ENCODE data around the gene CAPS2.
A peak's percentile ranks its signal among the peaks of the same experiment; 100 is the strongest.
"Not testable (repeated sequence)": the region's sequence is repeated elsewhere in the genome, so short reads cannot be mapped to it uniquely, and the experiment has no call there.

Gene CAPS2

GRCh38 chr12:75329918-75330826 lies at the start of gene CAPS2:
Gene CAPS2 (minus strand): TSS chr12:75330324. CDS start chr12:75326498, 3,826 bp downstream.
- Mint-ChIP-seq H3K36me3 (ENCODE audit: low read depth) (no peaks in the 10 kb centered on the region), H3K4me3 (peak within 1 kb of the TSS; percentile 84), H3K9me3 (no peaks in the 10 kb centered on the region), H3K27ac (no peak within 1 kb of the TSS), H3K27me3 (ENCODE audit: low read depth) (peaks cover 65% of the 10 kb centered on the region), H3K4me1 (ENCODE audit: low read depth) (peaks cover 18% of the 10 kb centered on the region)
- peak; percentile 60 for DNase-seq (ENCODE audit: low spot score)

- H3K9me3 Mint-ChIP-seq: no peaks in the 10 kb centered on the region
- H3K27me3 Mint-ChIP-seq (ENCODE audit: low read depth): no peaks in the 10 kb centered on the region
- no peaks in the 10 kb centered on the region for H3K4me1 Mint-ChIP-seq (ENCODE audit: low read depth)
- DNase-seq (ENCODE audit: low spot score): no peak
- H3K4me3 Mint-ChIP-seq: no peak overlapping the region
- no peak overlapping the region for H3K27ac Mint-ChIP-seq
- H3K36me3 Mint-ChIP-seq (ENCODE audit: low read depth): no peaks in the 10 kb centered on the region
These were observed 48.2 kb upstream of the CAPS2 start for GRCh38 chr12:75378354-75378753.

DNA sequence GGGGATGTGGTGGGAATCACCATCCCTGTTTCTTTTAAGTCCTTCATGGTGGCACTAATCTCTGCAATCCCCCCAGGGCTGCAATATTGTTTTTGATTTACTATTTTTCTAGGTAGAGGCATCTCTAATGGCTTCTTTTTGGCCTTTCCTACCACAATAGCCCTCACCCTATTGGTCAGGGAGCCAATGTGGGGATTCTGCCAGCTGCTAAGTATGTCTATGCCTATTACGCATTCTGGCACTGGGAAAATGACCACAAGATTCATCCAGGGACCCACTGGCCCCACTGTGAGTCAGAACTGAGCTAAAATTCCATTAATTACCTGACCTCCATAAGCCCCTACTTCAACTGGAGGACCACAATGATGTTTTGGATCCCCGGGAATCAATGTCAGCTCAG lies 44.8 kb upstream of the CAPS2 start:
- Mint-ChIP-seq H3K36me3 (ENCODE audit: low read depth) (no peaks in the 10 kb centered on the region), H3K4me1 (ENCODE audit: low read depth) (no peaks in the 10 kb centered on the region), H3K27me3 (ENCODE audit: low read depth) (no peaks in the 10 kb centered on the region), H3K9me3 (no peaks in the 10 kb centered on the region), H3K4me3 (no peak overlapping the region), H3K27ac (no peak overlapping the region)
- DNase-seq (ENCODE audit: low spot score): no peak

DNA sequence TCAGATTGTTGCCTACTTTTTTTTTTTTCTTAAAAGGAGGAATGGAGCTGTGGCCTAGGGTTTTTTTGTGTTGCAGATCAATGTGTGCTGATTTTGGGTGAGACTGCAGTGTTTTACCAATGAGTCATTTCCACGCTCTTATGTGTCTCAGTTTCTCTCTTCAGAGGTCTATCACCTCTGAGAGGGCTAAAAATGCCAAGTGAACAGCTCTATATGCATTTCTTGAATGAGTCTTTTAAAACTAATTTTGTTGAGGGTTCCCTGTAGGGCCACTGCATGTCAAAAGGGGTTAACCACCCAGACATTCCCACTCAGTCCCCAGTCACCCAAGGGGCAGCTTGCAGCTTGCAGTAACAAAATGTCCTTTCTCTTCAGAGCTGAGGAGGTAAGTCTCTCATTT lies 36.5 kb upstream of the CAPS2 start:
- Mint-ChIP-seq H3K9me3 (no peaks in the 10 kb centered on the region), H3K4me3 (no peak overlapping the region), H3K27ac (no peak overlapping the region), H3K36me3 (ENCODE audit: low read depth) (no peaks in the 10 kb centered on the region), H3K4me1 (ENCODE audit: low read depth) (peaks cover 7% of the 10 kb centered on the region), H3K27me3 (ENCODE audit: low read depth) (peaks cover 5% of the 10 kb centered on the region)
- DNase-seq (ENCODE audit: low spot score): no peak

GRCh38 chr12:75364919-75365318 lies 34.8 kb upstream of the CAPS2 start:
- Mint-ChIP-seq H3K4me1 (ENCODE audit: low read depth) (peaks cover 15% of the 10 kb centered on the region), H3K9me3 (peaks cover 4% of the 10 kb centered on the region)
- DNase-seq (ENCODE audit: low spot score): no peak

DNA sequence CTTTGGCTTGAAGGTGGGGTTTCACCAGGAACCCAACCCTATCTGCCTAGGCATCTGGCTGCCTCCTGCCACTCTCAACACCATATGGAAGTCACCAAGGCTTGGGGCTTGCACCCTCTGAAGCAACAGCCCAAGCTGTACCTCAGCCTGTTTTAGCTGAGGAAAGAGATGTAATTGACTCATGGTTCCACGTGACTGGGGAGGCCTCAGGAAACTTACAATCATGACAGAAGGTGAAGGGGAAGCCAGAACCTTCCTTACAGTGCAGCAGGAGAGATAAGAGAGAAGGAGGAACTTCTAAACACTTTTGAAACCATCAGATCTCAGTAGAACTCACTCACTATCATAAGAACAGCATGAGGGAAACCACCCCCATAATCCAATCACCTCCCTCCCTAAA lies 31.3 kb upstream of the CAPS2 start:
- Mint-ChIP-seq H3K4me3 (no peak overlapping the region), H3K27ac (no peak overlapping the region), H3K36me3 (ENCODE audit: low read depth) (no peaks in the 10 kb centered on the region), H3K4me1 (ENCODE audit: low read depth) (peaks cover 10% of the 10 kb centered on the region), H3K27me3 (ENCODE audit: low read depth) (no peaks in the 10 kb centered on the region), H3K9me3 (peaks cover 4% of the 10 kb centered on the region)
- no peak for DNase-seq (ENCODE audit: low spot score)

More at GRCh38 chr12:75364919-75365318, 34.8 kb upstream of the CAPS2 start:
- Mint-ChIP-seq H3K27me3 (ENCODE audit: low read depth) (peaks cover 5% of the 10 kb centered on the region), H3K4me3 (no peak overlapping the region), H3K27ac (no peak overlapping the region), H3K36me3 (ENCODE audit: low read depth) (no peaks in the 10 kb centered on the region)

GRCh38 chr12:75360920-75361319 lies 30.8 kb upstream of the CAPS2 start:
- H3K36me3 Mint-ChIP-seq (ENCODE audit: low read depth): no peaks in the 10 kb centered on the region
- peaks cover 4% of the 10 kb centered on the region for H3K9me3 Mint-ChIP-seq
- no peak overlapping the region for H3K4me3 Mint-ChIP-seq
- no peak for DNase-seq (ENCODE audit: low spot score)
- H3K4me1 Mint-ChIP-seq (ENCODE audit: low read depth): peaks cover 8% of the 10 kb centered on the region
- H3K27ac Mint-ChIP-seq: no peak overlapping the region
- H3K27me3 Mint-ChIP-seq (ENCODE audit: low read depth): no peaks in the 10 kb centered on the region

- peaks cover 28% of the 10 kb centered on the region for H3K9me3 Mint-ChIP-seq
- H3K4me3 Mint-ChIP-seq: no peak overlapping the region
- H3K36me3 Mint-ChIP-seq (ENCODE audit: low read depth): peaks cover 4% of the 10 kb centered on the region
- peaks cover 24% of the 10 kb centered on the region for H3K27me3 Mint-ChIP-seq (ENCODE audit: low read depth)
- no peak for DNase-seq (ENCODE audit: low spot score)
- peaks cover 8% of the 10 kb centered on the region for H3K4me1 Mint-ChIP-seq (ENCODE audit: low read depth)
- H3K27ac Mint-ChIP-seq: no peak overlapping the region
These were observed 23.9 kb upstream of the CAPS2 start for GRCh38 chr12:75354011-75354410.

DNA sequence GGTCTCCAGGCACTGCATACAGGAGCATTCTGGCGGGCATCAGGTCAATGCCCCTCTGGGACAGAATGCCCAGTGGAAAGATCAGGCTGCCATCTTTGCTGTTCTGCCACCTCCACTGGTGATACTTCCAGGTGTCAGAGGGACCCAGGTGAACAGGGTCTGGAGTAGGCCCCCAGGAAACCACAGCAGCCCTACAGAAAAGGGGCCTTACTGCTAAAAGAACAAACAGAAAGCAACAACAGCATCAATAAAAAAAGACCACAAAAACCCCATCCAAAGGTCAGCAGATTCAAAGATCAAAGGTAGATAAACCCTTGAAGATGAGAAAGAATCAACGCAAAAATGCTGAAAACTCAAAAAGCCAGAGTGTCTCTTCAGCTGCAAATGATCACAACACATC lies 20.3 kb upstream of the CAPS2 start:
- no peak for DNase-seq (ENCODE audit: low spot score)
- no peak overlapping the region for H3K27ac Mint-ChIP-seq
- no peak overlapping the region for H3K4me3 Mint-ChIP-seq
- H3K36me3 Mint-ChIP-seq (ENCODE audit: low read depth): peaks cover 4% of the 10 kb centered on the region
- peaks cover 11% of the 10 kb centered on the region for H3K4me1 Mint-ChIP-seq (ENCODE audit: low read depth)
- peaks cover 28% of the 10 kb centered on the region for H3K9me3 Mint-ChIP-seq
- H3K27me3 Mint-ChIP-seq (ENCODE audit: low read depth): peaks cover 39% of the 10 kb centered on the region

DNA sequence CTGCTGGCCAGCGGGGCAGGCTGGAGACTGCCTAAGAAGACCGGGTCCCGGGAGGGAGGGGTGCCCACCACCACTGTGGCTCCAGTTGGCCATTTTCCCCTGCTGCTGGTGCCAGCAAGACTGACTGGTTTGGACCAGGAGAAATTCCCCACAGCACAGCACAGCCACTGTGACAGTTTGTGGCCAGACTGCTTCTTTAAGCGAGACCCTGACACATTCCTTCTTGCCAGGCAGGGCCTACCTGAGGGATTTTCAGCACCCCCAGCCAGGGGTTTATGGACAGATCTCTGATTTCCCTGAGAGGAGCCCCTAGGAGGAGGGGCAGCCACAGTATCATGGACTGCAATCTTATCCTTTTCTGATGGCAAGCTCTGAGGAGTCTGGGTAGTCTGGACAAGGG lies 19.8 kb upstream of the CAPS2 start:
- DNase-seq (ENCODE audit: low spot score): no peak
- peaks cover 4% of the 10 kb centered on the region for H3K36me3 Mint-ChIP-seq (ENCODE audit: low read depth)
- H3K27me3 Mint-ChIP-seq (ENCODE audit: low read depth): peaks cover 39% of the 10 kb centered on the region
- no peak overlapping the region for H3K27ac Mint-ChIP-seq
- H3K4me1 Mint-ChIP-seq (ENCODE audit: low read depth): peaks cover 11% of the 10 kb centered on the region
- no peak overlapping the region for H3K4me3 Mint-ChIP-seq
- peaks cover 24% of the 10 kb centered on the region for H3K9me3 Mint-ChIP-seq

DNA sequence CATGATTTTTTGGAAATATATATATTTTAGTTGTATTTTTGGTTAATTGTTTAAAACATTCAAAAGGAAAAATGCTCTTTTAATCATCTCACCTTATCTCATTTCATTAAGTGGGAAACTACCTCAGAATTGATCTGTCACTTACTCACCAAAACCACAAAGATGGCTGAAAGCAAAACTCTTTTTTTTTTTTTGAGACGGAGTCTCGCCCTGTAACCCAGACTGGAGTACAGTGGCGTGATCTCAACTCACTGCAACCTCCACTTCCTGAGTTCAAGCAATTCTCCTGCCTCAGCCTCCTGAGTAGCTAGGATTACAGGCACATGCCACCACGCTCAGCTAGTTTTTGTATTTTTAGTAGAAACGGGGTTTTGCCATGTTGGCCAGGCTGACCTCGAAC lies 16.1 kb upstream of the CAPS2 start:
- H3K4me3 Mint-ChIP-seq; H3K9me3 Mint-ChIP-seq; H3K36me3 Mint-ChIP-seq (ENCODE audit: low read depth); H3K27ac Mint-ChIP-seq: not testable (repeated sequence)
- H3K27me3 Mint-ChIP-seq (ENCODE audit: low read depth): peaks cover 36% of the 10 kb centered on the region
- peaks cover 11% of the 10 kb centered on the region for H3K4me1 Mint-ChIP-seq (ENCODE audit: low read depth)
- peak; percentile 52 for DNase-seq (ENCODE audit: low spot score)

GRCh38 chr12:75345531-75345930 lies 15.4 kb upstream of the CAPS2 start:
- no peak for DNase-seq (ENCODE audit: low spot score)
- H3K4me1 Mint-ChIP-seq (ENCODE audit: low read depth): peaks cover 7% of the 10 kb centered on the region
- H3K27me3 Mint-ChIP-seq (ENCODE audit: low read depth): peaks cover 40% of the 10 kb centered on the region
- H3K9me3 Mint-ChIP-seq: no peaks in the 10 kb centered on the region
- no peak overlapping the region for H3K27ac Mint-ChIP-seq
- H3K4me3 Mint-ChIP-seq: no peak overlapping the region
- H3K36me3 Mint-ChIP-seq (ENCODE audit: low read depth): no peaks in the 10 kb centered on the region

GRCh38 chr12:75341873-75342272 lies 11.7 kb upstream of the CAPS2 start:
- Mint-ChIP-seq H3K27ac (no peak overlapping the region), H3K9me3 (no peaks in the 10 kb centered on the region), H3K27me3 (ENCODE audit: low read depth) (peaks cover 49% of the 10 kb centered on the region), H3K36me3 (ENCODE audit: low read depth) (no peaks in the 10 kb centered on the region), H3K4me3 (no peak overlapping the region), H3K4me1 (ENCODE audit: low read depth) (peaks cover 13% of the 10 kb centered on the region)
- DNase-seq (ENCODE audit: low spot score): no peak

DNA sequence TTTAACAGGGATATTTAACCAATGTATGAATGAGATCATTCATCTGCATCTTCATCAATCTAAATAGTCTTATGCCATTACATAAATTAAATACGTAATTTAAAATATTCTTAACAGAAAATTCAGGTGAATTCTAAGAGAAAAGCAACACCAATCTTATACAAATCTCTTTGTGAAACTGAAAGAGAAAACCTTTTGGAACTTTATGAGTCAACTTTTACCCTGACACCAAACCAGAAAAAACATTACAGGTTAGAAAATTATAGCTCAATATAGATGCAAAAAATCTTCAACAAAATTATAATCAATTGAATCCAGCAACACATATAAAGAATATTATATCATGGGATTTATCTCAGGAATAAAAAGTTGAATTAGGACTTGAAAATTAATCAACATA lies 7.8 kb upstream of the CAPS2 start:
- Mint-ChIP-seq H3K4me1 (ENCODE audit: low read depth) (peaks cover 20% of the 10 kb centered on the region), H3K27me3 (ENCODE audit: low read depth) (peaks cover 64% of the 10 kb centered on the region), H3K27ac (no peak overlapping the region), H3K4me3 (no peak overlapping the region), H3K9me3 (no peaks in the 10 kb centered on the region), H3K36me3 (ENCODE audit: low read depth) (no peaks in the 10 kb centered on the region)
- no peak for DNase-seq (ENCODE audit: low spot score)
